ENCODE data around the gene BCAS3.

Gene BCAS3

DNA sequence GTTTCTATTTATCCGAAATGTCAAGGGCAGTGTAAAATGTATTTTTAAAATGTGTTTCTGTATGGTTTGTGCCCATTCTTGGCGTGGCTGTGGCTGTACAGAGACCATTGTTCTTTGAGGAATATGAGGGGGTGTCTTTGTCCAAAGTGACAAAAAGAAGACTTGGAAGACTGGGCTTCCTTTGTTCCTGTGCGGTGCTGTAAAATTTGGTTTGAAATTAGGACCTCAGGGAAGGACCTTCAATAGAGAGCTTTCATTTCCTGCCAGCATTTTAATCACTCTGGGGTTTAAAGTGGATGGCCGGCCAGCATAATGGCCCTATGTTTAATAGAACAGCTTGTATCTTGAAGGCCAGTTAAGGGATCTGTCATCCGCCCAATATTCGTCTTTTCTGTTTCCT, 531.9 kb downstream of the BCAS3 start:
- DNase-seq = peak; percentile 60

- peak; percentile 65 for DNase-seq
Observed at GRCh38 chr17:61211236-61211635, 533.6 kb downstream of the BCAS3 start.

DNA sequence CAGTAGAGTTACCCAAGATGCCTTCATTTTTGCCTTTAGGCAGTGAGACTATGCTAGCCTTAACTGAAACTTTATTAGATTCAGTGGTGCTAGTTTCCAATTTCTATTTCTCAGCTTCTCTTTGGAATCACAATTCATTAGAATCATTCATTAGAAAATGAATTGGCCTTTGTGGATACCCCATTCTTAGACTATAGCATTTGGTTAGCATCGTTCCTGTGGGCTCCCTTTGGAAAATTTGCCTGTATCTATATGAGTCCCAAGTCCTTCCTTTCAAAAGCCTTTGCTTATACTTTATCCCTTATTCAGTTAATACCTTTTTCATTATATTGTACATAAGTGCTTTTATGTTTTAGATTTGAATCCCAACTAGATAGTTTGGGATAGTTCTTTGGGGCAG, 535.0 kb downstream of the BCAS3 start:
- no peak for DNase-seq

GRCh38 chr17:61214753-61215152, 537.1 kb downstream of the BCAS3 start:
- no peak for DNase-seq

DNA sequence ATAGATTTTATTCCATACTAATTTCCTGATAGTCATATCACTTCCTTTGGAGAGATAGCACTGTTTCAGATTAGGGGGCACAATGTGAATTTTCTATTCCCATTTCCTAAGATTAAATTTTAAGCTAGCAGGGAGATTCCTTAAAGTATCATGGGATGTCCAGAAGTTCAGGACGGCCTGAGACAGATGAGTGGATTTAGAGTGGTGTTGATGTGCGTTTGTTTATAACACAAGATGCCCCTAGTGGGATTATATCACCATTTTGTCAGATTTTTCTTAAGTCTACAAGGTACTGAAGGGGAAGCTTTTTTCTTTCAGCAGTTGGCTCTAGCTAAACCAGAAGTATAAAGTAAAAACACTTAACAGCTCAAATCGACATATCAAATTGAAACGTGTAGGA, 538.4 kb downstream of the BCAS3 start:
- no peak for DNase-seq

DNA sequence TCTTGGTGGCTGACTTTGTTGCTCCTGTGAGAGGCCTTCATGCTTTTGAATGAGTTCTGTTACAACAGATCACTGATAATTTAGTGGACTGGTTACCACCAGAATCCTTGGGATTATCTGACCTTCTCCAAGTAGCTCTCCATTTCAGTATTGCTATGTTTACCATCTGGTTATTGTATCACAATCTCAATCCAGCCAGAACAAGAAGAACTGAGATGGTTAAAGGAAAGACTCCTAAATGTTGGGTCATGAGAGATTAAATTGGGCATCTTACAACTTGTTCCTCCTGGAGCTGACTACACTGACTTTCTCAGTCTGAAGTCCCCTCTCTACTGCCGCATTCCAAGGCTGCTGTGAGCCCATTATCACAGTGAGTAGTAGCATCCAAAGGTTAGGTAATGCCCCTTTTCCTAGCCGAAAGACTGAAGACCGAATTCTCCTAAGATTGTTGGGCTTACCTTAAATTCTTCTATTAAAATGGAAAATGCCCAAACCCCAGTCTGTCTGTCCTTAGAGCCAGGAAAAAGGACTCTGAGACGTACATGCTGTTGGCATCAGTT, 540.3 kb downstream of the BCAS3 start:
- no peak for DNase-seq

- no peak for DNase-seq
Observed at GRCh38 chr17:61218438-61218837, 540.8 kb downstream of the BCAS3 start.

- DNase-seq = peak; percentile 47
Observed at GRCh38 chr17:61219460-61219859, 541.8 kb downstream of the BCAS3 start.

- no peak for DNase-seq
Observed at GRCh38 chr17:61221181-61221580, 543.5 kb downstream of the BCAS3 start.

DNA sequence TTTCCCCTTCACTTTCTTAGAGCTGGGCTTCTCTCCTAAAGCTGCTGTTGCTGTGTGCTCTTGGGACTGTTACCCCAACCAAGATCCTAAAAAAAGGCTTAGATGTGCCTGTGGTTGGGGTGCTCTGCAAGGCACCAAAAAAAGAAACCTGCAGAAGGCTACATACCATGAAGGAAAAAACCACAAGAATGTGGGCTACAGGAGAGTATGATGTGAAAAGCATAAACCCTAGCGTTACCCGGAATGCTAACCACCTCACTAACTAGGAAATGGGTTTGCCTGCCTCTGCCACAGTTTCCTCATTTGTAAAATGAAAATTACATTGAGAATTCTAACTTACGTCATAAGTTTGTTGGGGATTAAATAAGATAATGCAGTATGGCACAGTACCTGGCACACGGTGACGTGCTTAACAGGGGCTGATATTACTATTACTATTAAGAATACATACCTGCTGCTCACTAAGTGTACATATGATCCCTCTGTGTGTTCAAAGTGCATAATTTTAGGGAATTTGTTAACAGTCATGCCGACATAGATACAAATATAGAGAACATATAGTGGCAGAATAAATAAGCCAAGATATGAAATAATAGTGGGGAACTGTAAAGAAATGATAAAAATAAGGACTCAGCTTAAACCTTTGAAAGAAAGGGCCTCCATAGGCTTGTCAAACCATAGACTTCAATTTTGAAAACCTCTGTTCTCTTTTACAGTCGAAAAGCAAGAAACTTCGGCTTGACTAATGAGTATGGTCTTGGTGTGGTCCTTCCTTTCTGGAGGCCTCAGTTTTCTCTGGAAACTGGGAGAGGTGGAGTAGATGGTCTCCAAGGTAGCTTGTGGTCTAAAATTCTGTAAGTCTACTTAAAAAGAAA, 544.2 kb downstream of the BCAS3 start:
- no peak for DNase-seq

DNA sequence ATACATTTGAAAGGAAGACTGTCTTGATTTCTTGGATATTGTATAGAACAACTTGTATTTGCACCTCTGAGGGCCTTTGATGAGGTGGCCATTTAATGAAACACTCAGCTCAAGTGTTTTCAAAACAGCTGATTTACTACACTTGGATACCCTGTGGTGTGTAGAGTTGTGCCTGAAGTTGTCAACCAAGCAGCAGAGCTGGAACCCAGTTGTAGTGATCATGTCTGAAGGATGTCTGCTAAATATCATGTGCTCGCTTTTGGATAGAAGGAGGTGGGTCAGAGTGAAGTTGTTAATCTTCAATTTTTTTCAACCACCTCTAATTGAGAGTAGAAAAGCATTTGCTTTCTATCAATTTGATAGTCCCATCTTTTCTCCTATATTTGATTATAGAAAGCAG, 546.1 kb downstream of the BCAS3 start:
- DNase-seq = no peak

GRCh38 chr17:61225178-61225882, 547.7 kb downstream of the BCAS3 start:
- DNase-seq = no peak

GRCh38 chr17:61227866-61228265, 550.2 kb downstream of the BCAS3 start:
- no peak for DNase-seq

GRCh38 chr17:61230461-61230860, 552.8 kb downstream of the BCAS3 start:
- no peak for DNase-seq

GRCh38 chr17:61230972-61231820, 553.5 kb downstream of the BCAS3 start:
- no peak for DNase-seq

- DNase-seq = no peak
Observed at GRCh38 chr17:61232871-61233270, 555.2 kb downstream of the BCAS3 start.

GRCh38 chr17:61233991-61234750, 556.5 kb downstream of the BCAS3 start:
- DNase-seq = no peak

DNA sequence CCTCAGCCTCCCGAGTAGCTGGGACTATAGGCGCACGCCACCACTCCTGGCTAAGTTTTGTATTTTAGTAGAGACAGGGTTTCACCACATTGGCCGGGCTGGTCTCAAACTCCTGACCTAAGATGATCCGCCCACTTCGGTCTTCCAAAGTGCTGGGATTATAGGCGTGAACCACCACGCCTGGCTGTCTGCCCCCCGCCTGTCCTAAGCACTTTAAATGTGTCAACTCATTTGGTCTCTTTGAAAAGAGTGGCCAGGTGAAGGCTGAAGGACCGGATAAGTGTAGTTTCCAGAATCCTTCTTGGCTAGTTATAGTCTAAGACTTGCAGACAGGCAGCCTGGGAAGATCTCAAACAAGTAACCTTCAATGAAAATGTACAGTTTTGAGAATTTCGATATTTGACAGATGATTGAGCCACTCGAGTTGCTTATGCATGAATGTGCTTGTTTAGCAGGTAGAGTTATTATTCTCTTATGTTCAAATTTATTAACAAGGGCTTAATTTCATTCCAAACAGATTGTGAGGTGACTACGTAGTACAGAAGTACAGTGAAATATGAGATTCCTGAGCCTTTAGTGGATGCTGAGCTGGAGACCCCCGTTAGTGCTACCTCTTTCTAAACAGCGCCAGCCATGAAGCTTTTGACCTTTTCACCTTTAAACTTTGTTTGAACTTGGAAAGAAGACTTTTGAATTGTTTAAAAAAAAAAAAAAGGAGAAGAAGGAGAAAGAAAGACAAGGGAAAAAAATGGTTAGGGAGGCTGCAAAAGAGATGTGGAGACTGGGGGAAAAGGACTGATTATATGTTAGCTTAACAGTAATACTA, 557.6 kb downstream of the BCAS3 start:
- DNase-seq = peak; percentile 77

GRCh38 chr17:61235827-61236197, 558.2 kb downstream of the BCAS3 start:
- DNase-seq = no peak

DNA sequence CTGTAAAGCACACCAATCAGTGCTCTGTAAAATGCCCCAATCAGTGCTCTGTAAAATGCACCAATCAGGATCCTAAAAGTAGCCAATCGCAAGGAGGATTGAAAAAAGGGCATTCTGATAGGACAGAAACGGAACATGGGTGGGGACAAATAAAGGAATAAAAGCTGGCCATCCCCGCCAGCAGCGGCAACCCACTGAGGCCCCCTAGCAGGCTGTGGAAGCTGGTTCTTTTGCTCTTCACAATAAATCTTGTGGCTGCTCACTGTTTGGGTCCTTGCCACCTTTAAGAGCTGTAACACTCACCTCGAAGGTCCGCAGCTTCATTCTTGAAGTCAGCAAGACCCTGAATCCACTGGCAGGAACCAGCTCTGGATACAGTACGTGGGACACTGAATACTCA, 559.6 kb downstream of the BCAS3 start:
- DNase-seq = no peak

- no peak for DNase-seq
Observed at GRCh38 chr17:61238455-61238933, 560.8 kb downstream of the BCAS3 start.

Measured in eye (tissue), 1 donor.